Transverse colon (tissue), 4 donors: ENCODE measurements around the gene ACTN1.

Source experiments
- CTCF ChIP-seq, 5 experiments: fragments of 200-600 bp in 3 of 5; fragments of 450-650 bp in 2 of 5; sonication (generic) in 3 of 5; IDR thresholded peaks; 1 replicate in 2 of 5; 2 replicates in 3 of 5; pipeline ENCODE4 v1.5.1; 2016 to 2017; ENCODE audit warnings: antibody characterized with exemption in 5 of 5, inconsistent platforms in 3 of 5, mild to moderate bottlenecking in 2 of 5, moderate library complexity in 1 of 5
- EP300 ChIP-seq: sonication (generic); formaldehyde crosslinking; IDR thresholded peaks from one replicate; pipeline ENCODE4 v1.6.1; 2017; ENCODE audit warnings: antibody characterized with exemption, low read depth
- POLR2A ChIP-seq: fragments of 450-650 bp; IDR thresholded peaks from one replicate; pipeline ENCODE4 v1.6.1; 2016; ENCODE audit warnings: antibody characterized with exemption, mild to moderate bottlenecking, moderate library complexity
- POLR2AphosphoS5 ChIP-seq, 3 donors: sonication (generic); formaldehyde crosslinking; IDR thresholded peaks; one replicate each; pipeline ENCODE4 v1.6.1; 2016; ENCODE audit warnings: antibody characterized with exemption in 3 of 3

- TF ChIP-seq CTCF (IDR thresholded peaks at IDR 0.05) (no peak), POLR2A (no peak), EP300 (no peak), POLR2AphosphoS5 (IDR thresholded peaks at IDR 0.05) (no peak)
Observed at GRCh38 chr14:68866991-68867533, 112.0 kb downstream of the ACTN1 start.
